ENCODE measurements around the gene SPTBN1.
"Not testable (repeated sequence)": the region's sequence is repeated elsewhere in the genome, so short reads cannot be mapped to it uniquely, and the experiment has no call there.

Gene SPTBN1

GRCh38 chr2:54683596-54683995, 227.5 kb downstream of the SPTBN1 start:
- no peak overlapping the region for H3K27ac ChIP-seq (ENCODE audit: low read depth, low read length)
- no peaks in the 10 kb centered on the region for H3K36me3 ChIP-seq (ENCODE audit: control insufficient read depth in 1 of 2, insufficient read depth in 2 of 2, low read length in 2 of 2)
- peaks cover 0 to 8% of the 10 kb centered on the region in 2 donors for H3K4me1 ChIP-seq (ENCODE audit: control insufficient read depth in 1 of 2, insufficient read depth in 2 of 2, low read length in 2 of 2)
- no peak overlapping the region for H3K4me3 ChIP-seq (ENCODE audit: low read depth in 1 of 2, low read length in 2 of 2)
- H3K9ac ChIP-seq (ENCODE audit: low read depth in 1 of 2, low read length in 2 of 2) = no peak overlapping the region
- no peaks in the 10 kb centered on the region for H3K27me3 ChIP-seq (ENCODE audit: control insufficient read depth in 1 of 2, insufficient read depth in 2 of 2, low read length in 2 of 2)
- no peaks in the 10 kb centered on the region for H3K9me3 ChIP-seq (ENCODE audit: control insufficient read depth in 1 of 2, low read length in 2 of 2)

- Histone ChIP-seq H3K4me3 (ENCODE audit: low read depth in 1 of 2, low read length in 2 of 2) (no peak overlapping the region), H3K36me3 (ENCODE audit: control insufficient read depth in 1 of 2, insufficient read depth in 2 of 2, low read length in 2 of 2) (no peaks in the 10 kb centered on the region), H3K9ac (ENCODE audit: low read depth in 1 of 2, low read length in 2 of 2) (no peak overlapping the region), H3K4me1 (ENCODE audit: control insufficient read depth in 1 of 2, insufficient read depth in 2 of 2, low read length in 2 of 2) (peaks cover 0 to 6% of the 10 kb centered on the region in 2 donors), H3K27ac (ENCODE audit: low read depth, low read length) (no peak overlapping the region), H3K27me3 (ENCODE audit: control insufficient read depth in 1 of 2, insufficient read depth in 2 of 2, low read length in 2 of 2) (no peaks in the 10 kb centered on the region), H3K9me3 (ENCODE audit: control insufficient read depth in 1 of 2, low read length in 2 of 2) (no peaks in the 10 kb centered on the region)
Observed at GRCh38 chr2:54685263-54685775, 229.2 kb downstream of the SPTBN1 start.

GRCh38 chr2:54687595-54688152, 231.5 kb downstream of the SPTBN1 start:
- H3K4me3 ChIP-seq (ENCODE audit: low read depth in 1 of 2, low read length in 2 of 2) = no peak overlapping the region
- H3K36me3 ChIP-seq (ENCODE audit: control insufficient read depth in 1 of 2, insufficient read depth in 2 of 2, low read length in 2 of 2) = no peaks in the 10 kb centered on the region
- no peaks in the 10 kb centered on the region for H3K9me3 ChIP-seq (ENCODE audit: control insufficient read depth in 1 of 2, low read length in 2 of 2)
- no peak overlapping the region for H3K27ac ChIP-seq (ENCODE audit: low read depth, low read length)
- peaks cover 0 to 7% of the 10 kb centered on the region in 2 donors for H3K4me1 ChIP-seq (ENCODE audit: control insufficient read depth in 1 of 2, insufficient read depth in 2 of 2, low read length in 2 of 2)
- H3K27me3 ChIP-seq (ENCODE audit: control insufficient read depth in 1 of 2, insufficient read depth in 2 of 2, low read length in 2 of 2) = no peaks in the 10 kb centered on the region
- no peak overlapping the region for H3K9ac ChIP-seq (ENCODE audit: low read depth in 1 of 2, low read length in 2 of 2)

GRCh38 chr2:54691445-54692135, 235.5 kb downstream of the SPTBN1 start:
- Histone ChIP-seq H3K27ac (ENCODE audit: low read depth, low read length) (no peak overlapping the region), H3K9me3 (ENCODE audit: control insufficient read depth in 1 of 2, low read length in 2 of 2) (no peaks in the 10 kb centered on the region), H3K4me1 (ENCODE audit: control insufficient read depth in 1 of 2, insufficient read depth in 2 of 2, low read length in 2 of 2) (peaks cover 0 to 7% of the 10 kb centered on the region in 2 donors)

GRCh38 chr2:54692556-54692955, 236.4 kb downstream of the SPTBN1 start:
- Histone ChIP-seq H3K9me3 (ENCODE audit: control insufficient read depth in 1 of 2, low read length in 2 of 2) (no peaks in the 10 kb centered on the region), H3K27me3 (ENCODE audit: control insufficient read depth in 1 of 2, insufficient read depth in 2 of 2, low read length in 2 of 2) (no peaks in the 10 kb centered on the region), H3K4me3 (ENCODE audit: low read depth in 1 of 2, low read length in 2 of 2) (no peak overlapping the region), H3K4me1 (ENCODE audit: control insufficient read depth in 1 of 2, insufficient read depth in 2 of 2, low read length in 2 of 2) (peaks cover 0 to 7% of the 10 kb centered on the region in 2 donors), H3K27ac (ENCODE audit: low read depth, low read length) (no peak overlapping the region), H3K9ac (ENCODE audit: low read depth in 1 of 2, low read length in 2 of 2) (no peak overlapping the region), H3K36me3 (ENCODE audit: control insufficient read depth in 1 of 2, insufficient read depth in 2 of 2, low read length in 2 of 2) (no peaks in the 10 kb centered on the region)

More at GRCh38 chr2:54691445-54692135, 235.5 kb downstream of the SPTBN1 start:
- Histone ChIP-seq H3K36me3 (ENCODE audit: control insufficient read depth in 1 of 2, insufficient read depth in 2 of 2, low read length in 2 of 2) (no peaks in the 10 kb centered on the region), H3K27me3 (ENCODE audit: control insufficient read depth in 1 of 2, insufficient read depth in 2 of 2, low read length in 2 of 2) (no peaks in the 10 kb centered on the region), H3K9ac (ENCODE audit: low read depth in 1 of 2, low read length in 2 of 2) (no peak overlapping the region), H3K4me3 (ENCODE audit: low read depth in 1 of 2, low read length in 2 of 2) (no peak overlapping the region)

GRCh38 chr2:54695378-54695777, 239.3 kb downstream of the SPTBN1 start:
- no peaks in the 10 kb centered on the region for H3K27me3 ChIP-seq (ENCODE audit: control insufficient read depth in 1 of 2, insufficient read depth in 2 of 2, low read length in 2 of 2)
- peaks cover 0 to 7% of the 10 kb centered on the region in 2 donors for H3K4me1 ChIP-seq (ENCODE audit: control insufficient read depth in 1 of 2, insufficient read depth in 2 of 2, low read length in 2 of 2)
- no peak overlapping the region for H3K9ac ChIP-seq (ENCODE audit: low read depth in 1 of 2, low read length in 2 of 2)
- no peak overlapping the region for H3K4me3 ChIP-seq (ENCODE audit: low read depth in 1 of 2, low read length in 2 of 2)
- H3K27ac ChIP-seq (ENCODE audit: low read depth, low read length) = no peak overlapping the region
- H3K36me3 ChIP-seq (ENCODE audit: control insufficient read depth in 1 of 2, insufficient read depth in 2 of 2, low read length in 2 of 2) = no peaks in the 10 kb centered on the region
- H3K9me3 ChIP-seq (ENCODE audit: control insufficient read depth in 1 of 2, low read length in 2 of 2) = no peaks in the 10 kb centered on the region

GRCh38 chr2:54697934-54698333, 241.8 kb downstream of the SPTBN1 start:
- Histone ChIP-seq H3K27me3 (ENCODE audit: control insufficient read depth in 1 of 2, insufficient read depth in 2 of 2, low read length in 2 of 2) (no peaks in the 10 kb centered on the region), H3K9me3 (ENCODE audit: control insufficient read depth in 1 of 2, low read length in 2 of 2) (no peaks in the 10 kb centered on the region), H3K4me1 (ENCODE audit: control insufficient read depth in 1 of 2, insufficient read depth in 2 of 2, low read length in 2 of 2) (no peaks in the 10 kb centered on the region), H3K4me3 (ENCODE audit: low read depth in 1 of 2, low read length in 2 of 2) (no peak overlapping the region), H3K27ac (ENCODE audit: low read depth, low read length) (no peak overlapping the region), H3K36me3 (ENCODE audit: control insufficient read depth in 1 of 2, insufficient read depth in 2 of 2, low read length in 2 of 2) (no peaks in the 10 kb centered on the region), H3K9ac (ENCODE audit: low read depth in 1 of 2, low read length in 2 of 2) (no peak overlapping the region)

- H3K9ac ChIP-seq (ENCODE audit: low read depth in 1 of 2, low read length in 2 of 2); H3K4me1 ChIP-seq (ENCODE audit: control insufficient read depth in 1 of 2, insufficient read depth in 2 of 2, low read length in 2 of 2); H3K4me3 ChIP-seq (ENCODE audit: low read depth in 1 of 2, low read length in 2 of 2); H3K36me3 ChIP-seq (ENCODE audit: control insufficient read depth in 1 of 2, insufficient read depth in 2 of 2, low read length in 2 of 2); H3K27me3 ChIP-seq (ENCODE audit: control insufficient read depth in 1 of 2, insufficient read depth in 2 of 2, low read length in 2 of 2); H3K27ac ChIP-seq (ENCODE audit: low read depth, low read length); H3K9me3 ChIP-seq (ENCODE audit: control insufficient read depth in 1 of 2, low read length in 2 of 2): not testable (repeated sequence)
Observed at GRCh38 chr2:54698926-54699325, 242.8 kb downstream of the SPTBN1 start.

GRCh38 chr2:54699665-54700064, 243.5 kb downstream of the SPTBN1 start:
- no peaks in the 10 kb centered on the region for H3K4me1 ChIP-seq (ENCODE audit: control insufficient read depth in 1 of 2, insufficient read depth in 2 of 2, low read length in 2 of 2)
- H3K9me3 ChIP-seq (ENCODE audit: control insufficient read depth in 1 of 2, low read length in 2 of 2) = no peaks in the 10 kb centered on the region
- H3K27ac ChIP-seq (ENCODE audit: low read depth, low read length) = no peak overlapping the region
- H3K36me3 ChIP-seq (ENCODE audit: control insufficient read depth in 1 of 2, insufficient read depth in 2 of 2, low read length in 2 of 2) = no peaks in the 10 kb centered on the region
- no peak overlapping the region for H3K4me3 ChIP-seq (ENCODE audit: low read depth in 1 of 2, low read length in 2 of 2)
- no peaks in the 10 kb centered on the region for H3K27me3 ChIP-seq (ENCODE audit: control insufficient read depth in 1 of 2, insufficient read depth in 2 of 2, low read length in 2 of 2)
- H3K9ac ChIP-seq (ENCODE audit: low read depth in 1 of 2, low read length in 2 of 2) = no peak overlapping the region

GRCh38 chr2:54701029-54701428, 244.9 kb downstream of the SPTBN1 start:
- no peaks in the 10 kb centered on the region for H3K9me3 ChIP-seq (ENCODE audit: control insufficient read depth in 1 of 2, low read length in 2 of 2)
- no peaks in the 10 kb centered on the region for H3K27me3 ChIP-seq (ENCODE audit: control insufficient read depth in 1 of 2, insufficient read depth in 2 of 2, low read length in 2 of 2)
- H3K9ac ChIP-seq (ENCODE audit: low read depth in 1 of 2, low read length in 2 of 2) = no peak overlapping the region
- H3K4me1 ChIP-seq (ENCODE audit: control insufficient read depth in 1 of 2, insufficient read depth in 2 of 2, low read length in 2 of 2) = no peaks in the 10 kb centered on the region
- H3K4me3 ChIP-seq (ENCODE audit: low read depth in 1 of 2, low read length in 2 of 2) = no peak overlapping the region
- H3K36me3 ChIP-seq (ENCODE audit: control insufficient read depth in 1 of 2, insufficient read depth in 2 of 2, low read length in 2 of 2) = no peaks in the 10 kb centered on the region
- no peak overlapping the region for H3K27ac ChIP-seq (ENCODE audit: low read depth, low read length)

Data from duodenal mucosa (tissue), 2 donors.